Lower leg skin (tissue), 3 donors: ENCODE data around the gene RAD51B.

Experiments used
- CTCF ChIP-seq, 3 donors: fragments of 450-650 bp; IDR thresholded peaks; one replicate each; pipeline ENCODE4 v1.5.1; 2016; ENCODE audit warnings: antibody characterized with exemption in 3 of 3, mild to moderate bottlenecking in 3 of 3, moderate library complexity in 2 of 3
- POLR2A ChIP-seq, 2 donors: fragments of 450-650 bp; IDR thresholded peaks; one replicate each; pipeline ENCODE4 v1.6.1; 2016 to 2017; ENCODE audit warnings: antibody characterized with exemption in 2 of 2, mild to moderate bottlenecking in 1 of 2, moderate library complexity in 1 of 2

DNA sequence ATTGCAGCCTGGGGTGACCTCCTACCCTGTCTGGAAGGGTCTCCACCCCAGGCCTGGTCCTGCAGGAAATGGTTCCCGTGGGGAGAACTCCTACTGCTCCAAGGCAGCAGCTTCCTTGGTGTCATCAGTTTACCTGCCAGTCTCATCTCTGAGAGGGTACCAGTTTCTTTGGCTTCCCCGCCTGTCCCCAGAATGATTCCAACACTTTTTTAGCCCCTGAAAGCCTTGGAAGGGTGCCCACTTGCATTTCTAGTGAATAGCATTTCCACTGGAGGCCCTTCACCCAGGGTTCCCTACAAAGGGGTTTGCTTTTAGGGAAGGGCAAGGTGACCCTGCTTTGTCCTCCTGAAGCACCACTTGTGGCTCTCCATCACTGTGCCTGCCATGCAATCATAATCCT, 689.0 kb downstream of the RAD51B start:
- no peak for TF ChIP-seq CTCF (IDR thresholded peaks at IDR 0.05)
- TF ChIP-seq POLR2A (IDR thresholded peaks at IDR 0.05), result no peak
